HS-27A (cell line): ENCODE results near the gene ARHGEF17.

Experiments used
- DNase-seq: peaks from one replicate; pipeline ENCODE4 v3.0.0-alpha.2; 2012; ENCODE audit warnings: low read depth, missing footprints

Gene ARHGEF17

DNA sequence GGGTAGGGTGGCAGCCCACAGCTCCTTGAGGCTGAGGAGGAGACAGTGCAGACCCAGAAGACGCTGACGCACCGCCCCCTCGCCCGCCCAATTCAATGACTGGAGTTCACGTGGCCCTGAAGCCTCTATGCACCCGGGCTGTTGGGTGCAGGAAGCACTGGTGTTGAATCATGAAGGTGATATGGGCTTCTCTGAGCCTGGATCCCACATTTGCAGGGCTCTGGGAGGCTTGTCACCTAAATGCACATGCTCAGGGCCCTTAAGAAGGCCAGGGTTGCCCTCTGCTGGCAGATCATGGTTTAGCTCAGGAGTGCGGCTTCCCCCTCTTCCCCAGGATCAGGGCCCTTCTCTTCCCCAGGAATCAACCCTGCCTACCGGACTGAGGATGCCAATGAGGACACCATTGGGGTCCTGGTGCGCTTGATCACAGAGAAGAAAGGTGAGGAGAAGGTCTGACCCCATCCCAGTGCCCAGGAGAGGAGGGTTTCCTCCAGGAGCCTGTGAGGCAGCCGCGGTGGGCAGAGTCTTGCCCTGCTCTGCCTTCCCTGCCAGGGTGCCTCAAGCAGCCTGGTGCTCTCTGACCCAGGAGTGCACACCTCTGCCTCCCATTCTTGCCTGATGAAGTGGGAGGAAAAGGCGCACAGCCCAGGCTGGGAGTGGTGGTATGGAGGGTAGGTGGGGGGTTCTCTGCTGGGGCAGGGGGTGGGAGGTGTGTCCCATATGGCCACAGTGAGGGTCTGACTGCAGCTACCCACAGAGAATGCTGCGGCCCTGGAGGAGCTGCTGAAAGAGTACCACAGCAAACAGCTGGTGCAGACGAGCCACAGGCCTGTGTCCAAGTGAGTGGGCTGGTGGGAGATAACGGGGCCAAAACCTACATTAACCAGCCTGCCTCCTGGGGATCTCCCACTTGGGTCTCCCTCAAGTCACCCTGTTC, 85.7 kb downstream of the ARHGEF17 start:
- peak; percentile 56 for DNase-seq

DNA sequence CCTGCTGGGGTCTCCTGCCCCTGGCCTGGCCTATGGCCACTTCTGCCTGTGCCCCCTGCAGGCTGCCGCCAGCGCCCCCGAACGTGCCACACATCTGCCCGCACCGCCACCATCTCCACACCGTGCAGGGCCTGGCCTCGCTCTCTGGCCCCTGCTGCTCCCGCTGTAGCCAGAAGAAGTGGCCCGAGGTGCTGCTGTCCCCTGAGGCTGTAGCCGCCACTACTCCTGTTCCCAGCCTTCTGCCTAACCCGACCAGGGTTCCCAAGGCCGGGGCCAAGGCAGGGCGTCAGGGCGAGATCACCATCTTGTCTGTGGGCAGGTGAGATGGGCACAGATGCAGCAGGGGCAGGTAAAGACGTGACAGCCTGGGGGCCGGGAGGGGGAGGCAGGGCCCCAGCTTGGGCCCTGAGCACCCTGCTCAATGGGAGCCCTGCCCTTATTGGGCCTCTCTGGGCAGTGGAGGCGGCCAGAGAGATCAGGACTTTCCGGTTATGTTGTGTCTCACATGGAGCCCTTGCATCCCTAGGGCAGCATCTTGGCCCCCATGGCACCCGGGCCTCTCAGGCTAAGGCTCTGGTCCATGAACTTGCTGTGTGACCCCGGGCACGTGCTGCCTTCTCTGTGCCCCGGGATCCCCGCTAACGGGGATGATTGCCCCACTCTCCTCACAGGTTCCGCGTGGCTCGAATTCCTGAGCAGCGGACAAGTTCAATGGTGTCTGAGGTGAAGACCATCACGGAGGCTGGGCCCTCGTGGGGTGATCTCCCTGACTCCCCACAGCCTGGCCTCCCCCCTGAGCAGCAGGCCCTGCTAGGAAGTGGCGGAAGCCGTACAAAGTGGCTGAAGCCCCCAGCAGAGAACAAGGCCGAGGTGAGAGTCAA, 86.6 kb downstream of the ARHGEF17 start:
- no peak for DNase-seq

DNA sequence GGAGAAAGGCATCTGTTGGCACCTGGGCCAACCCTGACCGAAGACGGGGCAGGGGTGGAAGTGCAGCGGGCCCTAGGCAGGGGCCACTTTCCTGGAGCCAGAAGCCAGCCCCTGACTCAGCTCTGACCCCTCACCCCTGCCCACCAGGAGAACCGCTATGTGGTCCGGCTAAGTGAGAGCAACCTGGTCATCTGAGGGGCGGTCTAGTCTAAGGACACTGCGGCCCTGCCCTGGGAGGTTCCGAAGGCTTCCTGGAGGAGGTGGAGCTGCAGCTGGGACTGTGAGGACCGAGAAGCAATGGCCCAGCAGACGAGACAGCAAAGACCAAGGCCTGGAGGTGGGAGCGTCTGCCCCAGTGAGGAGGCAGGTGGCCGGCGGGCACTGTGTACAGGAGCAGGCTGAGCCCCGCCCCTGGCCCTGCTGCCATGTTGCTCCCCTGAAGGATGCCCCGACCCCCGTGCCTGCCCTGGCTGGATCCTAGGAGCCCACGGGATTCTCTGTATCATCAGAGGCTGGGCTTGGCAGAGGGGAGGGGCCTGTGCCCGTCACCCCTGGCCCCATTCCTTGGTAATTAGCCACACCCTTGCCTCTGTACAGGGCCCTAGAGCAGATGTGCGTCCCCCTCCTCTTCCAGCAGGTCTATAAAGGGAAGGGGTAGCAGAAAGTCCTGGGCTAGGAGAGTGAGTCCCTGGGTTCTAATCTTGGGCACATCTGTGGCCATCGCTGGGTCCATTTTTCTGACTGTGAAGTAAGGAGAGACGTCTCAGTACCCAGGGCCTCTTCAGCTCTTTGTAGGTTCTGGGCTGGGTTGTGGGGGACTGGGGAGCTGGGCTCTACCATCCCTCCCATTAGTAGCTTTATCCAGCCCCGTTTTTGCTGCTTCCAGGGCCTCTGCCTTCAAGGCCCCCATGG, 87.5 kb downstream of the ARHGEF17 start:
- no peak for DNase-seq

GRCh38 chr11:73396251-73396930, 88.3 kb downstream of the ARHGEF17 start:
- no peak for DNase-seq

- no peak for DNase-seq
Observed at GRCh38 chr11:73396985-73397384, 88.9 kb downstream of the ARHGEF17 start.

DNA sequence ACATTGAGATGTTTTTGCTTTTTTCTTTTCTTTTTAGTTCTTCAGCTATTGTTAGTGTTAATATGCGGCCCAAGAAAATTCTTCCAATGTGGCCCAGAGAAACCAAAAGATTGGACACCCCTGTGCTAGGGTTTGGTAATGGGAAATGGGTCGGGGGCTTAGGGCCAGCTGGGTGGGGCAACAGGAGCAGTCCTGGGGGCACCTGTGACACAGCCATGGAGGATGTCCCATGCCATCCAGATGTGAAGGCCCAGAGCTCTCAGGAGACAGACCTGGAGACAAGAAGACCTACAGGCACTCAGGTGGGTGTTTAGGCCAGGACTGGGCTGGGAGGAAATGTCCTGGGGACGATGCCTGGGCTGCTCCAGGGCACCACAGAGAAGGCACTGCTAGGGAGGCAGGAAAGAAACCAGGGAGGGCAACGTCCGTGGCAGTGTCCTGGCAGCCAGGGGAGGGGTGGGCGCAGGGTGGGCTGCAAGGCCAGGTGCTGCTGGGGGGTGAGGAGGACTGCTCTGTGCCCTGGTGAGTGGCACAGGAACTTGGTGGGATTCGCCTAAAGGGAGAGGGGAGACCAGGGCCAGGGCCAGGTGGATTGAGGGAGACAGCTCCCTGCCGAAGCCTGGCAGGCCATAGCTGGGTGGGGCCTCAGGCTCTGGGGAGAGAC, 89.5 kb downstream of the ARHGEF17 start:
- no peak for DNase-seq

DNA sequence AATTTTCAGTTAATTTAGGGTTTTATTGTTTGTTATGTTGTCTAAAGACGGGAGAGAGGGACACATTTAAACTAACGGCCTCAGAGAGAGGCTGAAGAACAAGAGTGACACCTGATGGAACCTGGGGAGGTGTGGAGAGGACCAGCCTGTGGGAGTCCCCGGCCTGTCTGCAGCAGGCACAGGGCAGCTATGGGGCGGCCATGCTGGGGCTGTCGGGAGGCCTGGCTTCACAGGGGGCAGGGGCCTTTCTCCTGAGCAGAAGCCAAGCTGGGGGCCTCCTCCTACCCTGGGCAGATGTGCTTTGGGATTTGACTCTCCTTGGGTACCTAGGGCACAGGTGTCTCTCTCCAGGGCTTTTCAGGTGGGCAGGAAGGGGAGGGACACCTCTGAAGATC, 90.1 kb downstream of the ARHGEF17 start:
- no peak for DNase-seq

DNA sequence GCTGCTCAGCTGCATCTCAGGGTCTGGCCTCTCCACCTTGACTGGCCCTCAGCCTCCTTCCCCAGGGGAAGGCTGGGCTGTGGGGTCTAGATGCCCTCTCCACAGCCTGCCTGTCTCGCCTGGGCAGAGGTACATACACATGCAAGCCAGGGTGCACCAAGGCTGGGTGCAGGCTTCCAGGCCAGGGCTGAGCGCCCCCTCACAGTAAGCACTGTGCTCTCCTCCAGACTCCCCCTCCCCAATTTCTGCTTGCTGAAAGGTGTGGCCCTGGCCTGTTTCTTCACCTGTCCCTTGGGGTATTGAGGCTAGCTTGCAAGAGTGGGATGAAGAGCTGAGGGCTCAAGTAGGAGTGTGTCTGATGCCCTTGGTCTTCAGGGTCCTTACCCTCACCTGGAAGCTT, 90.6 kb downstream of the ARHGEF17 start:
- DNase-seq: no peak

- no peak for DNase-seq
Observed at GRCh38 chr11:73399159-73399590, 91.1 kb downstream of the ARHGEF17 start.

DNA sequence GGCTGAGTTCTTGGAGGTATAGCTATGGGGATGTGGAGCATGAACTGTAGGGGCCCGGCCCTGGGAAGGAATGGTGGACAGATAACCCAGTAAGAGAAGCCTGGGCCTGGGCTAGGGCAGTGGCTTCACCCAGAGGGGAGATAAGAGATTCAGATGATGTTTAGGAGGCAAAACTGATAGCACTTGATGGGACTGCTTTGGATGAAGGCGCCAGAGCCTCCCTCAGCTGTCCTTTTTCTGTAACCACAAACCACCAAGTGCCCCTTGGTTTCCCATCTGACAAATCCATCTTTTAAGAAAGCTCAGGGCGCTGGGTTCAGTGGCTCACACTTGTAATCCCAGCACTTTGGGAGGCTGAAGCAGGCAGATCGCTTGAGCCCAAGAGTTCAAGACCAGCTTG, 91.6 kb downstream of the ARHGEF17 start:
- no peak for DNase-seq

DNA sequence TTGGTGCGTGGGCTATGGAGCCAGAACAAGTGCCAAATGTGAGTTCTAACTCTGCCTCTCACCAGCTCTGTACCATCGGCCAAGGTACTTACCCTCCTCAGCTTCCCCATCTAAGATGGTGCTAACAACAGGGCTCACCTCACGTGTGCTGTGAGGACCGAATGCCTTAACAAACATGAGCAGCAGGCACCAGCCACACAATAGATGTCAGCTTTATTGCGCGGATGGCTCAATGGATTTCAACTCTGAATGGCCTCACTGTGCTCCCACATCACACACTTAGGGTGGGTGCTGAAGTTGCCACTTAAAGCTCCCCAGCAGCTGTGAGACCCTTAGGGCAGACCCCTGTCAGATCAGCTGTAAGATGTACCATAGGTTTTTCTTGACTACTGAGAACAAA, 92.2 kb downstream of the ARHGEF17 start:
- DNase-seq: no peak

GRCh38 chr11:73401217-73401923, 93.3 kb downstream of the ARHGEF17 start:
- no peak for DNase-seq

- no peak for DNase-seq
Observed at GRCh38 chr11:73401924-73402833, 94.1 kb downstream of the ARHGEF17 start.

DNA sequence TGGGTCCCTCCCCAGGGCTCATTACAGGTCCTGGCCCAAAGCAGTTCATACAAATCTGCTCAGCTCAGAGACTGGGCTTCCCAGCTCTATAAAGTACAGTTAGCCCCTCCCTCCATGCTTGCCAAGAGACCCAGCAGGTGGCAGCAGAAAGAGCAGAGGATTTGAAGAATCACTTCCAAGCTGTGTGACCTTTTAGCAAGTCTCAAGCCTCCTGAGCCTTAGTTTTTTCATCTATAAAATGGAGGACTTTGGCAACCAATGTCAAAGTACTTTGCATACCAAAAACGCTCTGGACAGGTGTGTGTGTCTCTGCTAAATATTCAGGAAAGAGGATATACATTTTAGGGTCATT, 94.7 kb downstream of the ARHGEF17 start:
- no peak for DNase-seq

DNA sequence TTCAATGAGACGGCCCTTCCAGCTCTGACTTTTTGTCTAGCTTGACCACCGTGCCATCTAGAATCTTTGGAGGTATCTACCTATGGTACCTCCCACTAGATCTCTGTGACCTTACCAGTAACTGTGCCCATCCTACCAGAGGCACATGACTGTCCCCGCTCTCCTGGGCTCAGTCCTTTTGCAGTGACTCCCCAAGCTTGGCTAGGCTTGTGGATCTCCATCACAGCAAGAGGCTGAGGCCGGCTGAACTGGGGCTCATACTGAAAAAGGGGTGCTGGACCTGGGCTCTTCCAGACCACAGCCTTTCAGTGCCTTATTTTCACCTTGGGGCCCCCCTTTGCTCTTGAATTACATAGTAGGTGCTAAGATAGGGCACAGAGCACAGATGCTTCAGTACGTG, 95.5 kb downstream of the ARHGEF17 start:
- no peak for DNase-seq

GRCh38 chr11:73404048-73404447, 96.0 kb downstream of the ARHGEF17 start:
- DNase-seq: no peak

DNA sequence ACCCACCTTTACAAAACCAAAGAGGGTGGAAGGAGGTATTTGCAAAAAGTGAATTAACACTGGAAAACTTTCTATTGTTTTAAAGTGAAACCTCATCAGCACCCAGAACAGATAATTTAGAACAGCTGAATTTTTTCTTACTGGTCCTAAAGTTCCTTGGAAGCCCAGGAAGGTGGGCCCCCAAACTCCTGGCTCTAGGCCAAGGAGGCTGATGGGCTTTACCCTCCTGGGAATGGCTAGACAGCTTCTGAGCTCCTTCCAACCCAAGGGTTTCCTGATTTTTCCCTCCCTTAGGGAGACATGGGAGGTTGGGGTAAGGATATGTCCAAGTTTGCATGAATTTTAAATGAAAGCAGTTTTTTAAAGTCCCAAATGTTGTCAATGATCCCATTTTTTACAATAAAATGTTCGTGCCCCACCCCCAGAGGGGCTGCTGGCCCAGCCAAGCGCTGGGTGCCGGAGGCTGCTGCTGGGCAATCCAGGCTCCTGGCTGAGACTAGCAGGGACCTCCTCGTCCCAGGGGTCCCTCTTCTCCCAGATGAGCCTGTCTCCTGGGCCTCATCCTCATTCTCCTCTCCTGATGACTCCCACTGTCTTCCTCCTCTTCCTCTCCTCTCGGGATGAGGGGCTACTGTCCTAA, 96.5 kb downstream of the ARHGEF17 start:
- no peak for DNase-seq

DNA sequence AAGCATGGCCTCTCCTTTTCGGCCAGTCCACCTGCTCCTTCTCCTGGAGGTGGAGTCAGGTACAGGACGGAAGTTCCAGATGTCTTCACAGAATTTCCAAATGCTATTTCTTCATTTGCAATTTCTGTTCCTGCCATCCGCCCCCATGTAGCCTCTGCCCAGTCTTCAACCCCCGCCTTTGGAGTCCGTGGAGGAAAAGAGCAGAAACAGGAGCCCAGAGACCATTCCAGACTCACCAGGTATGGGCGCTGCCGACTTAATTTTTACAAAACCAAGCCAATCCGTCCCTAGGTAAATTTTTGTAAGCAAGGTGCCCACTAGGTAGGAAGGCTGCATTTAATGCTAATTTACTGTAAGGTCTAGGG, 97.1 kb downstream of the ARHGEF17 start:
- no peak for DNase-seq

DNA sequence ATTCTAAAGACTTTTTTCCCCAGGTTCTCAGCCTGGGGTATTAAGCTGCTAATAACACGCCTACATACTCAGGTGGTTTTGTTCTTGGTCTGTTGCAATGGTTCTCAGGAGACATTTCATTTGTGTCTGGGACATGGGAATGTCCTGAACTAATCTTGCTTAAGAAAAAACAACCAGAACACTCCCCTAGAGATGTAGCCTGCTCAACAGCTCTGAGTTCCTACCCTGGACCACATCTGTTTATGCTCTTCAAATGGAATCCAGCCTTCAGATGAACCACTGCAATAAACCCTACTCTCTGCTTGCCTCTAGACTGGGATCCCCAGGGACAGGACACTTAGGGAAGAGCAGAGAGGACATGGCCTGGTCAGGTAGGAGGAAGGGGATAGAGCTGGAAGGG, 98.1 kb downstream of the ARHGEF17 start:
- DNase-seq: no peak
